Measurements from ENCODE around the gene CLC. TPM values are rescaled to one million over a fixed set of nuclear protein-coding genes. Genes with fewer than 3 reads are reported as not detected.

CLC gene
- polyA plus RNA-seq, 6 donors from 2014 or later, result 2.1 TPM; not detected in 5

DNA sequence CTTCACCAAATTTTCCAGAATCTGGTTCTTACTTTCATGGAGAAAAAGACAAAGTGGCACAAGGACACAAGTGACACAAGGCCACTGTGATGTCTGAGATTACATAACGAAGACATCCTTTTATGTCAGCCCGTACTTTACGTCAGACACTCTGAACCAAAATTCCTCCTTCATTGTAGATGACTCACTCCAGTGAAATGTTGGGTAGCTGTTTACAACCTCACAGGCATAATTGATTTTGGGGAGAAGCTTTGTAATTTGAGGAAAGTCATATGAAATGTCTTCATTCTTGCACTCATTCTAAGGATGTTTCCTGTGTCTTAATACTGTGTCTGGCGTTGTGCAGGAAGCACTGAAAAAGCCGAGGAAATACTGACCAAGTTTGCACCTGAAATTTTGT lies 53.6 kb downstream of the CLC start:
- H3K27me3 Mint-ChIP-seq, result peaks cover 17 to 59% (median 38%) of the 10 kb centered on the region in 3 donors
- H3K36me3 Mint-ChIP-seq, result no peaks in the 10 kb centered on the region
- peaks cover 0 to 4% (median 0%) of the 10 kb centered on the region in 7 donors for H3K9me3 Mint-ChIP-seq
- no peak overlapping the region for H3K4me3 Mint-ChIP-seq
- ATAC-seq (ENCODE audit: low read depth in 2 of 2) (no peak), DNase-seq (no peak)
- H3K4me1 Mint-ChIP-seq, result no peaks in the 10 kb centered on the region
- no peak overlapping the region for H3K27ac Mint-ChIP-seq

DNA sequence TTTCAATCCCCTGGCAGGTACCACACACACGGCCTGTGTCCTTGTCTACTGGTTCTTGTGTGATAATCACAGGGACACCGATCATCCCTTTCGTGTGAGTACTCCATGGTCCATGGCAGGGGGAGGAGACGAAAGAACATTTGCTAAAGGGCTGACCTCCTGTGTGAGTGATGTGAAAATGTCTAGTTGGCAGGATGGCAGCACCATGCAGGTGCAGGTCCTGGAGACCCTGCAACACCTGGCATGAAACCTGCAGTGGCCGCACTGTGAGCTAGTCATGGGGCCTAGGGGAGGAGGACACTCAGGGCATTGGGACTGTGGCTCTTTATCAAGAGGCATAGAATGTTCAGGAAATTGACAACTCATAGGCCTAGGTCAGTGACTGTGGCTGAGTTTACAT lies 56.4 kb downstream of the CLC start:
- no peaks in the 10 kb centered on the region for H3K4me1 Mint-ChIP-seq
- H3K4me3 Mint-ChIP-seq, result no peak overlapping the region

More for the DNA sequence above, 56.4 kb downstream of the CLC start:
- H3K9me3 Mint-ChIP-seq, result no peaks in the 10 kb centered on the region
- no peak overlapping the region for H3K27ac Mint-ChIP-seq
- peaks cover 0 to 4% of the 10 kb centered on the region in 2 donors for H3K36me3 Mint-ChIP-seq
- H3K27me3 Mint-ChIP-seq, result peaks cover 21 to 66% (median 44%) of the 10 kb centered on the region in 3 donors
- DNase-seq (no peak), ATAC-seq (ENCODE audit: low read depth in 2 of 2) (no peak)

Other genes with a start within 250 kb of the CLC start
- under 1 TPM in 4 of 6 donors, not detected in 2; 0.20 to 0.89 (median 0.55) TPM for gene DLL3, start 239.1 kb downstream of the CLC start, polyA plus RNA-seq (ENCODE audit: low read depth in 6 of 6)
- not detected for gene SELENOV, start 222.9 kb downstream of the CLC start, polyA plus RNA-seq (ENCODE audit: low read depth in 6 of 6)
- 1 to 10 TPM; 3.6 to 9.9 (median 7.2) TPM for gene EID2B, start 205.2 kb downstream of the CLC start, polyA plus RNA-seq (ENCODE audit: low read depth in 6 of 6)
- 10 to 100 TPM in 4 of 6 donors, 1 to 10 TPM in 1, not detected in 1; 9.4 to 22.9 (median 17.3) TPM for gene EID2, start 197.9 kb downstream of the CLC start, polyA plus RNA-seq (ENCODE audit: low read depth in 6 of 6)
- not detected for gene LGALS13, start 135.5 kb downstream of the CLC start, polyA plus RNA-seq (ENCODE audit: low read depth in 6 of 6)
- gene LGALS16, start 82.1 kb downstream of the CLC start, polyA plus RNA-seq (ENCODE audit: low read depth in 6 of 6), result not detected
- gene LGALS14, start 33.5 kb downstream of the CLC start, polyA plus RNA-seq (ENCODE audit: low read depth in 6 of 6), result not detected
- gene LEUTX, start 40.8 kb upstream of the CLC start, polyA plus RNA-seq (ENCODE audit: low read depth in 6 of 6), result not detected
- 10 to 100 TPM in 4 of 6 donors, 1 to 10 TPM in 2; 8.8 to 15.9 (median 10.5) TPM for gene DYRK1B, start 96.1 kb upstream of the CLC start, polyA plus RNA-seq (ENCODE audit: low read depth in 6 of 6)
- gene FBL, start 108.3 kb upstream of the CLC start, polyA plus RNA-seq (ENCODE audit: low read depth in 6 of 6), result 100 to 1,000 TPM; 169 to 203 (median 179) TPM
- 1 to 10 TPM in 1 of 6 donors, under 1 TPM in 5; 0.15 to 1.7 (median 0.76) TPM for gene FCGBP, start 196.6 kb upstream of the CLC start, polyA plus RNA-seq (ENCODE audit: low read depth in 6 of 6)
- 10 to 100 TPM; 78.2 to 94.5 (median 89.9) TPM for gene PSMC4, start 233.1 kb upstream of the CLC start, polyA plus RNA-seq (ENCODE audit: low read depth in 6 of 6)

All from naive B cell (primary cell).